ENCODE results near the gene IGLL5. TPM values are rescaled to one million over a fixed set of nuclear protein-coding genes. Genes with fewer than 3 reads are reported as not detected.

IGLL5 gene
- polyA plus RNA-seq, 1 of the 3 experiments (the other 2 are of a cell fraction): not detected

DNA sequence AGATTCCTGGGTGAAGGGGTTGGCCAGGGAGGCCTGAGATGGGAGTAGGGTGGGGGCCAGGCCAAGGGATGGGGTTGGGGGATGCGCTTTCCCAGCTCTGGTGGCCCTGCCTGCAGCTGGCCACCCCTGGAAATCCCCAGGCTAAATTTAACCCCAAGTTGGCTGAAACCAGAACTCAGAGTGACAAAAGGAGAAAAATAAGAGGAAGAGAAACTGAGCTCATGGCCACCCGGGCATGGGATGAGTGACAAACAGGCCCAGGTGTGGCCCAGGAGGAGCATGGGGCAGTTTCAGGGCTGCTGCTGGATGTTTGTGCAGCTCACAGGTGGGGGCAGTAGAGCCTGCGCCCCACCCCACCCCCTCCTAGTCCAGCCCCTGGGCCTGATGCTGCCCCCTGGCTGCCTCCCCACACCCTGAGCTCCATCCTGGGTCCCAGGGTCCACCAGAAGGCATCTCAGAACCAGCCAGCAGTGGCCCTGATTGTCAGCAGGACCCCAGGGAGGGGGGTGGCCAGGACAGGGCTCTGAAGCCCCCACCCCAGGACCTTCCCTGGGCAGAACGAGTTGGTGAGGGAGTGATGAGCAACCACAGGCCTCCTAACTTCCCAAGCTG is 48.0 kb downstream of the IGLL5 start:
- ChIA-PET CTCF (interaction anchor here (0.8 to 8.7 kb wide), 5 partner anchors 20 to 87 kb away, joined by 3 to 52 read pairs (median 5); no protein-coding TSS in a partner anchor), POLR2A (no interaction called here)

DNA sequence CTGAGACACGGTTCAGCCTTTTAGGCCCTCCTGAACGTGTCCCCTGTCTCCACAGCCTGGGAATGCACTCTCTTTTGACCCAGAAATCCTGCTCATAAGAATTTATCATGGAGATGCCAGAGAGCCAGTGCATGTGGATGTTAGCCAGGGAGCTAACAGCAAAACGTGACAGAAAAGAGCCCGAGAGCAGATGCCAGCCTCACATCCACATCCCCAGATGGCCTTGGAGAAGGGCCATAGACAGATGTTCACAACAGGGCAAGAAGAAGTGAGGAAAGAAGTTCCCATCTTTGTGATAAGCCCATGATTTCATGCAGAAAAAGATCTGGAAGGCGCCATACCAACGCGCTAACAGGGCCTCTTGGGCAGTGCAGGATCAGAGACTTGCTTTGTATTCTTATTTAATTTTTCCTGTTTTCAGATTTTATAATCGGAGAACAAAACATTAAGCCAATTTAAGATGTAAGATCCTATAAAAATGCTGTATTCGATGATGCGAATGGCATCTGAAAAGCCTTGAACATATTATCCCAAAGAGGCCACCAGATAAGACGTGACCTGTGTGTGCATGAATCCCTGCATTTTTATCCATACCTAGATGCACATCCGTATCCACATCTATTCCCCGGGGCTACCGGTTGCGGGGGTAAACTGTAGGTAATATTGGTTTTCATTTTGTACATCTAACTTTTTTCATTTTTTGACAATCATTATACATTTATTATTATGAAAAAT is 48.7 kb downstream of the IGLL5 start:
- CTCF ChIA-PET: interaction anchor here (1.0 to 8.7 kb wide), 4 partner anchors 19 to 88 kb away, joined by 3 to 52 read pairs (median 6); no protein-coding TSS in a partner anchor
- no peak for TF ChIP-seq MXI1 (IDR thresholded peaks at IDR 0.05; ENCODE audit: low read depth, low read length)
- TF ChIP-seq, protein P1, sequence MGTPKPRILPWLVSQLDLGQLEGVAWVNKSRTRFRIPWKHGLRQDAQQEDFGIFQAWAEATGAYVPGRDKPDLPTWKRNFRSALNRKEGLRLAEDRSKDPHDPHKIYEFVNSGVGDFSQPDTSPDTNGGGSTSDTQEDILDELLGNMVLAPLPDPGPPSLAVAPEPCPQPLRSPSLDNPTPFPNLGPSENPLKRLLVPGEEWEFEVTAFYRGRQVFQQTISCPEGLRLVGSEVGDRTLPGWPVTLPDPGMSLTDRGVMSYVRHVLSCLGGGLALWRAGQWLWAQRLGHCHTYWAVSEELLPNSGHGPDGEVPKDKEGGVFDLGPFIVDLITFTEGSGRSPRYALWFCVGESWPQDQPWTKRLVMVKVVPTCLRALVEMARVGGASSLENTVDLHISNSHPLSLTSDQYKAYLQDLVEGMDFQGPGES (IDR thresholded peaks at IDR 0.05; ENCODE audit: low read depth, low read length): no peak
- TF ChIP-seq RFX5 (IDR thresholded peaks at IDR 0.05; ENCODE audit: low read length): no peak
- TF ChIP-seq SIN3A (IDR thresholded peaks at IDR 0.05; ENCODE audit: borderline replicate concordance, low read depth, low read length): no peak
- no peak for TF ChIP-seq CHD2 (IDR thresholded peaks at IDR 0.05; ENCODE audit: low read length, partially characterized antibody)
- no peak for TF ChIP-seq FOXJ3 (CRISPR knock-in tag; IDR thresholded peaks at IDR 0.05)
- TF ChIP-seq, protein P2, sequence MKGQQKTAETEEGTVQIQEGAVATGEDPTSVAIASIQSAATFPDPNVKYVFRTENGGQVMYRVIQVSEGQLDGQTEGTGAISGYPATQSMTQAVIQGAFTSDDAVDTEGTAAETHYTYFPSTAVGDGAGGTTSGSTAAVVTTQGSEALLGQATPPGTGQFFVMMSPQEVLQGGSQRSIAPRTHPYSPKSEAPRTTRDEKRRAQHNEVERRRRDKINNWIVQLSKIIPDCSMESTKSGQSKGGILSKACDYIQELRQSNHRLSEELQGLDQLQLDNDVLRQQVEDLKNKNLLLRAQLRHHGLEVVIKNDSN (IDR thresholded peaks at IDR 0.05; ENCODE audit: borderline replicate concordance, low read depth): no peak
- no peak for TF ChIP-seq ELF1 (IDR thresholded peaks at IDR 0.05)
- no peak for TF ChIP-seq GATA2 (CRISPR knock-in tag; IDR thresholded peaks at IDR 0.05)
- no peak for TF ChIP-seq EZH2phosphoT487 (IDR thresholded peaks at IDR 0.05; ENCODE audit: borderline replicate concordance, low read depth)
- TF ChIP-seq, protein P3, sequence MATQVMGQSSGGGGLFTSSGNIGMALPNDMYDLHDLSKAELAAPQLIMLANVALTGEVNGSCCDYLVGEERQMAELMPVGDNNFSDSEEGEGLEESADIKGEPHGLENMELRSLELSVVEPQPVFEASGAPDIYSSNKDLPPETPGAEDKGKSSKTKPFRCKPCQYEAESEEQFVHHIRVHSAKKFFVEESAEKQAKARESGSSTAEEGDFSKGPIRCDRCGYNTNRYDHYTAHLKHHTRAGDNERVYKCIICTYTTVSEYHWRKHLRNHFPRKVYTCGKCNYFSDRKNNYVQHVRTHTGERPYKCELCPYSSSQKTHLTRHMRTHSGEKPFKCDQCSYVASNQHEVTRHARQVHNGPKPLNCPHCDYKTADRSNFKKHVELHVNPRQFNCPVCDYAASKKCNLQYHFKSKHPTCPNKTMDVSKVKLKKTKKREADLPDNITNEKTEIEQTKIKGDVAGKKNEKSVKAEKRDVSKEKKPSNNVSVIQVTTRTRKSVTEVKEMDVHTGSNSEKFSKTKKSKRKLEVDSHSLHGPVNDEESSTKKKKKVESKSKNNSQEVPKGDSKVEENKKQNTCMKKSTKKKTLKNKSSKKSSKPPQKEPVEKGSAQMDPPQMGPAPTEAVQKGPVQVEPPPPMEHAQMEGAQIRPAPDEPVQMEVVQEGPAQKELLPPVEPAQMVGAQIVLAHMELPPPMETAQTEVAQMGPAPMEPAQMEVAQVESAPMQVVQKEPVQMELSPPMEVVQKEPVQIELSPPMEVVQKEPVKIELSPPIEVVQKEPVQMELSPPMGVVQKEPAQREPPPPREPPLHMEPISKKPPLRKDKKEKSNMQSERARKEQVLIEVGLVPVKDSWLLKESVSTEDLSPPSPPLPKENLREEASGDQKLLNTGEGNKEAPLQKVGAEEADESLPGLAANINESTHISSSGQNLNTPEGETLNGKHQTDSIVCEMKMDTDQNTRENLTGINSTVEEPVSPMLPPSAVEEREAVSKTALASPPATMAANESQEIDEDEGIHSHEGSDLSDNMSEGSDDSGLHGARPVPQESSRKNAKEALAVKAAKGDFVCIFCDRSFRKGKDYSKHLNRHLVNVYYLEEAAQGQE (IDR thresholded peaks at IDR 0.05; ENCODE audit: low read depth, low read length): no peak
- no peak for TF ChIP-seq GABPA (IDR thresholded peaks at IDR 0.05; ENCODE audit: low read depth)

More for the DNA sequence above, 48.0 kb downstream of the IGLL5 start:
- no peaks in the 10 kb centered on the region for H3K36me3 ChIP-seq (replicated peaks in 1 of 2; ENCODE audit: control insufficient read depth in 1 of 2, insufficient read depth in 2 of 2, low read length in 1 of 2)
- no peaks in the 10 kb centered on the region for H4K20me1 ChIP-seq (ENCODE audit: insufficient read depth)
- H3K27me3 ChIP-seq (ENCODE audit: insufficient read depth): no peaks in the 10 kb centered on the region; the same call in 1 of the 2 replicates
- H3K9me2 ChIP-seq: no peaks in the 10 kb centered on the region
- no peaks in the 10 kb centered on the region for H3K9me3 ChIP-seq
- H3F3A ChIP-seq (replicated peaks; ENCODE audit: insufficient read depth): no peaks in the 10 kb centered on the region
- H3K4me2 ChIP-seq: no peak overlapping the region
- no peak overlapping the region for H3K9ac ChIP-seq
- no peak overlapping the region for H3K4me3 ChIP-seq (ENCODE audit: low read depth in 2 of 2, low read length in 1 of 2)
- WGBS (ENCODE audit: low lambda C conversion rate): 70% methylated on average over 4 of the region's 4 CpGs
- no peak for DNase-seq
- H3K4me1 ChIP-seq (ENCODE audit: control insufficient read depth in 1 of 2, insufficient read depth in 2 of 2, low read depth in 1 of 2, low read length in 1 of 2): peaks cover 0 to 4% of the 10 kb centered on the region in 2 experiments; a peak in 1 of 4 replicates
- H2AFZ ChIP-seq (ENCODE audit: low read depth): no peak overlapping the region
- no peak overlapping the region; a peak in 1 of 4 replicates for H3K27ac ChIP-seq (ENCODE audit: low read depth in 2 of 2, low read length in 1 of 2)
- TF ChIP-seq FOSL2 (IDR thresholded peaks at IDR 0.05; ENCODE audit: borderline replicate concordance, low read depth) (no peak), ELF1 (IDR thresholded peaks at IDR 0.05) (no peak), NFIC (IDR thresholded peaks at IDR 0.05; ENCODE audit: borderline replicate concordance) (no peak), TCF12 (IDR thresholded peaks at IDR 0.05) (no peak), EZH2phosphoT487 (IDR thresholded peaks at IDR 0.05; ENCODE audit: borderline replicate concordance, low read depth) (no peak), JUND (IDR thresholded peaks at IDR 0.05) (no peak), MEF2A (IDR thresholded peaks at IDR 0.05; ENCODE audit: borderline replicate concordance, low read depth) (no peak), EP300 (IDR thresholded peaks at IDR 0.05; ENCODE audit: borderline replicate concordance in 1 of 2, low read depth in 1 of 2, low read length in 1 of 2) (no peak), RAD21 (IDR thresholded peaks at IDR 0.05; ENCODE audit: low read length) (no peak), RCOR1 (IDR thresholded peaks at IDR 0.05; ENCODE audit: low read length) (no peak), SIN3A (IDR thresholded peaks at IDR 0.05; ENCODE audit: borderline replicate concordance, low read depth, low read length) (no peak)
- TF ChIP-seq, protein P2 (IDR thresholded peaks at IDR 0.05; ENCODE audit: borderline replicate concordance, low read depth): no peak
- H3K79me2 ChIP-seq (ENCODE audit: insufficient read depth): no peaks in the 10 kb centered on the region

More for the DNA sequence above, 48.7 kb downstream of the IGLL5 start:
- Histone ChIP-seq H3K9me3 (no peaks in the 10 kb centered on the region), H3K9me2 (no peaks in the 10 kb centered on the region), H3K27me3 (ENCODE audit: insufficient read depth) (no peaks in the 10 kb centered on the region; the same call in 1 of the 2 replicates), H4K20me1 (ENCODE audit: insufficient read depth) (no peaks in the 10 kb centered on the region), H3K9ac (no peak overlapping the region), H3K79me2 (ENCODE audit: insufficient read depth) (no peaks in the 10 kb centered on the region), H3F3A (replicated peaks; ENCODE audit: insufficient read depth) (no peaks in the 10 kb centered on the region), H2AFZ (ENCODE audit: low read depth) (no peak overlapping the region), H3K27ac (ENCODE audit: low read depth in 2 of 2, low read length in 1 of 2) (no peak overlapping the region), H3K36me3 (replicated peaks in 1 of 2; ENCODE audit: control insufficient read depth in 1 of 2, insufficient read depth in 2 of 2, low read length in 1 of 2) (no peaks in the 10 kb centered on the region), H3K4me2 (no peak overlapping the region), H3K4me1 (ENCODE audit: control insufficient read depth in 1 of 2, insufficient read depth in 2 of 2, low read depth in 1 of 2, low read length in 1 of 2) (peaks cover 0 to 4% of the 10 kb centered on the region in 2 experiments; a peak in 1 of 4 replicates), H3K4me3 (ENCODE audit: low read depth in 2 of 2, low read length in 1 of 2) (no peak overlapping the region)
- 68% methylated on average over 14 of the region's 15 CpGs for WGBS (ENCODE audit: low lambda C conversion rate)
- POLR2A ChIA-PET: no interaction called here
- DNase-seq: no peak

All from SK-N-SH (cell line).